ENCODE data around the gene CMIP. TPM values are rescaled to one million over a fixed set of nuclear protein-coding genes. Genes with fewer than 3 reads are reported as not detected.

CMIP gene
- total RNA-seq, 4 donors from 2014 or later, result 63.9 to 89.9 (median 70.0) TPM

- 88% methylated on average over 13 of the region's 22 CpGs for WGBS
- no peak for DNase-seq (ENCODE audit: low spot score in 2 of 2)
- no peak for TF ChIP-seq CTCF (IDR thresholded peaks at IDR 0.05)
- no peak for TF ChIP-seq EP300 (IDR thresholded peaks at IDR 0.05)
- no peak for TF ChIP-seq POLR2AphosphoS5 (IDR thresholded peaks at IDR 0.05)
- TF ChIP-seq POLR2A (IDR thresholded peaks at IDR 0.05), result no peak
- peaks cover 30% of the 10 kb centered on the region for H3K36me3 ChIP-seq
- no peaks in the 10 kb centered on the region for H3K9me3 ChIP-seq
- H3K4me1 ChIP-seq, result peaks cover 18% of the 10 kb centered on the region
- H3K27me3 ChIP-seq, result no peaks in the 10 kb centered on the region
- H3K4me3 ChIP-seq, result no peak overlapping the region
- H3K27ac ChIP-seq, result no peak overlapping the region
These were observed 236.1 kb downstream of the CMIP start for GRCh38 chr16:81680444-81681275.

GRCh38 chr16:81681311-81681710 is 236.7 kb downstream of the CMIP start:
- DNase-seq (ENCODE audit: low spot score in 2 of 2), result no peak
- WGBS, result 96% methylated on average over 13 of the region's 14 CpGs
- Histone ChIP-seq H3K36me3 (peaks cover 24% of the 10 kb centered on the region), H3K27ac (no peak overlapping the region), H3K4me3 (no peak overlapping the region), H3K9me3 (no peaks in the 10 kb centered on the region), H3K27me3 (no peaks in the 10 kb centered on the region), H3K4me1 (peaks cover 23% of the 10 kb centered on the region)
- TF ChIP-seq POLR2AphosphoS5 (IDR thresholded peaks at IDR 0.05) (no peak), CTCF (IDR thresholded peaks at IDR 0.05) (no peak), EP300 (IDR thresholded peaks at IDR 0.05) (no peak), POLR2A (IDR thresholded peaks at IDR 0.05) (no peak)

- Histone ChIP-seq H3K36me3 (peaks cover 21% of the 10 kb centered on the region), H3K27me3 (no peaks in the 10 kb centered on the region), H3K4me1 (peaks cover 13% of the 10 kb centered on the region), H3K9me3 (no peaks in the 10 kb centered on the region), H3K27ac (no peak overlapping the region), H3K4me3 (no peak overlapping the region)
- DNase-seq (ENCODE audit: low spot score in 2 of 2), result peak in 1 of 2 donors; percentile 53
- TF ChIP-seq POLR2AphosphoS5 (IDR thresholded peaks at IDR 0.05), result no peak
- no peak for TF ChIP-seq CTCF (IDR thresholded peaks at IDR 0.05)
- no peak for TF ChIP-seq EP300 (IDR thresholded peaks at IDR 0.05)
- no peak for TF ChIP-seq POLR2A (IDR thresholded peaks at IDR 0.05)
- 87% methylated on average over 13 of the region's 13 CpGs for WGBS
These were observed 239.7 kb downstream of the CMIP start for GRCh38 chr16:81684242-81684837.

GRCh38 chr16:81684901-81685300 is 240.3 kb downstream of the CMIP start:
- Histone ChIP-seq H3K27ac (no peak overlapping the region), H3K27me3 (no peaks in the 10 kb centered on the region), H3K36me3 (peaks cover 21% of the 10 kb centered on the region), H3K4me3 (no peak overlapping the region), H3K4me1 (peaks cover 11% of the 10 kb centered on the region), H3K9me3 (no peaks in the 10 kb centered on the region)
- WGBS, result 83% methylated on average over 7 of the region's 12 CpGs
- TF ChIP-seq POLR2A (IDR thresholded peaks at IDR 0.05) (no peak), CTCF (IDR thresholded peaks at IDR 0.05) (no peak), POLR2AphosphoS5 (IDR thresholded peaks at IDR 0.05) (no peak), EP300 (IDR thresholded peaks at IDR 0.05) (no peak)
- DNase-seq (ENCODE audit: low spot score in 2 of 2), result peak in 1 of 2 donors; percentile 74
